Epithelial cell of proximal tubule (primary cell): ENCODE results near the gene LAMA1. TPM values are rescaled to one million over a fixed set of nuclear protein-coding genes. Genes with fewer than 3 reads are reported as not detected.
"Not testable (repeated sequence)": the region's sequence is repeated elsewhere in the genome, so short reads cannot be mapped to it uniquely, and the experiment has no call there.

Experiments
- DNase-seq: peaks from one replicate; pipeline ENCODE4 v3.0.0-alpha.2; 2011; ENCODE audit warnings: low read depth
- H3K4me3 ChIP-seq: 2 replicates; pipeline ENCODE4 v1.5.1; 2011; ENCODE audit warnings: low read depth, mild to moderate bottlenecking, low read length
- CTCF ChIP-seq: conservative IDR thresholded peaks from 2 replicates; pipeline ENCODE4 v1.5.1; 2012; ENCODE audit warnings: low read depth, mild to moderate bottlenecking, low read length
- total RNA-seq: library from RNA; depleted of rRNA; stranded (reverse); fragments of >200 nt; gene quantifications from 2 replicates; pipeline ENCODE4 v1.2.3, GENCODE V29; 2015

LAMA1 gene
- total RNA-seq, 1 donor from 2014 or later: 23.2 TPM

- no peak for TF ChIP-seq CTCF
- no peak for DNase-seq
- H3K4me3 ChIP-seq: no peak overlapping the region
Observed at GRCh38 chr18:7155887-7156286, 38.3 kb upstream of the LAMA1 start.

GRCh38 chr18:7155092-7155491, 37.5 kb upstream of the LAMA1 start:
- H3K4me3 ChIP-seq: no peak overlapping the region
- TF ChIP-seq CTCF: no peak
- DNase-seq: no peak

GRCh38 chr18:7152440-7152839, 34.8 kb upstream of the LAMA1 start:
- no peak for TF ChIP-seq CTCF
- no peak for DNase-seq
- no peak overlapping the region for H3K4me3 ChIP-seq

- DNase-seq: no peak
- no peak overlapping the region for H3K4me3 ChIP-seq
- TF ChIP-seq CTCF: no peak
Observed at GRCh38 chr18:7147399-7147798, 29.8 kb upstream of the LAMA1 start.

- H3K4me3 ChIP-seq: no peak overlapping the region
- TF ChIP-seq CTCF: no peak
- DNase-seq: no peak
Observed at GRCh38 chr18:7146067-7146466, 28.5 kb upstream of the LAMA1 start.

GRCh38 chr18:7144921-7145320, 27.3 kb upstream of the LAMA1 start:
- not testable (repeated sequence) for DNase-seq, H3K4me3 ChIP-seq

- DNase-seq: no peak
- H3K4me3 ChIP-seq: no peak overlapping the region
- no peak for TF ChIP-seq CTCF
Observed at GRCh38 chr18:7141287-7141686, 23.7 kb upstream of the LAMA1 start.

GRCh38 chr18:7139409-7139808, 21.8 kb upstream of the LAMA1 start:
- H3K4me3 ChIP-seq: no peak overlapping the region
- TF ChIP-seq CTCF: no peak
- no peak for DNase-seq
